HG03135 (cell line): ENCODE results near the gene CSNK1A1.
"Not testable (repeated sequence)": the region's sequence is repeated elsewhere in the genome, so short reads cannot be mapped to it uniquely, and the experiment has no call there.

ENCODE experiments used
- ATAC-seq: cut with Tn5 transposase; IDR thresholded peaks from one replicate; pipeline ENCODE4 v1.9.1; 2021; ENCODE audit warnings: mild to moderate bottlenecking, moderate library complexity; ENCODE audit not compliant: unreplicated experiment

Gene CSNK1A1

DNA sequence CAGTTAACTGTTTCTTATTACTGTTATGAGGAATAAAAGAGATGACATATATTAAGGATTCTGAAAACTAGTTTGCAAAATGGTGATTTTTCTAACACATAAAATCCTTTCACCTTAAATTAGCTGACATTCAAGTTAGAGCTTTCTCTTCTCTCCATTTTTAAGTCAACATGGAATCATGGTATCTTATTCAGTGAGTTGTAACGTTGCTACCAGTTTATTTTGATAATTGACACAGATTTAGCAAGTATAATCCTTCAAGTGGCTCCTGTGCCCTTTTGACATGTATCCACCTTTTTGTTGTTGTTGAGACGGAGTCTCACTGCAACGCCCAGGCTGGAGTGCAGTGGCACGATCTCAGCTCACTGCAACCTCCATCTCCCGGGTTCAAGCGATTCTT lies 58.5 kb downstream of the CSNK1A1 start:
- ATAC-seq = no peak

DNA sequence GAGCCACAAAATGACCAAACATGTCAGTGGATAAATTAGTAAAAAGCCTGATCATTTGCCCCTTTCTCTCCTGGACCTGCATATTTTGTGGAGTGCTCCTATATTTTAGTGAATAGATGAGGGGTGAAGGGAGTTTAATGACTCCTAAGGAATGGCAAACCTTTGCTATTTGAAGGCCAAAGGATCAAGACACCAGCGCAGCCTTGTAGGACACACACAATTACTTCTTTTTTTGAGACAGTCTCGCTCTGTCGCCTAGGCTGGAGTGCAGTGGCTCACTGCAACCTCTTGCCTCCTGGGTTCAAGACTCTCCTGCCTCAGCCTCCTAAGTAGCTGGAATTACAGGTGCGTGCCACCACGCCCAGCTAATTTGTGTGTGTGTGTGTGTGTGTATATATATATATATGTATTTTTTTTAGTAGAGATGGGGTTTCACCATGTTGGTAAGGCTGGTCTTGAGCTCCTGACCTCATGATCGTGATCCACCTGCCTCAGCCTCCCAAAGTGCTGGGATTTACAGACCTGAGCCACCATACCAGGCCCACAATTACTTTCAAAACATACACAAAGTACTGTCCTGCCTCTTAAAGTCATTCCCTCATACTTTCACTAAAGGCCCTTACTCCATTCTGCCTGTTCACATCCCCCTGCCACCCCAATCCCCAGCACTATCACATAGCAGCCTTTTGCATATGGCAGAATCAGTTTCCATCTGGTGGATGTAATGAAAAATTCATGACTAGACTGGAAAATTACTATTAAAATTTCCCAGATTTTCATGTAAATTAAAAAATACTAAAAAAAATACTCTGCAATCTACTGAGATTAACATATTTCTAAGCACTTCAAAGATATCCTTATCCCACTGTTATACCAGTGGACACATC lies 60.4 kb downstream of the CSNK1A1 start:
- no peak for ATAC-seq

- no peak for ATAC-seq
These were observed 61.6 kb downstream of the CSNK1A1 start for GRCh38 chr5:149489605-149490037.

DNA sequence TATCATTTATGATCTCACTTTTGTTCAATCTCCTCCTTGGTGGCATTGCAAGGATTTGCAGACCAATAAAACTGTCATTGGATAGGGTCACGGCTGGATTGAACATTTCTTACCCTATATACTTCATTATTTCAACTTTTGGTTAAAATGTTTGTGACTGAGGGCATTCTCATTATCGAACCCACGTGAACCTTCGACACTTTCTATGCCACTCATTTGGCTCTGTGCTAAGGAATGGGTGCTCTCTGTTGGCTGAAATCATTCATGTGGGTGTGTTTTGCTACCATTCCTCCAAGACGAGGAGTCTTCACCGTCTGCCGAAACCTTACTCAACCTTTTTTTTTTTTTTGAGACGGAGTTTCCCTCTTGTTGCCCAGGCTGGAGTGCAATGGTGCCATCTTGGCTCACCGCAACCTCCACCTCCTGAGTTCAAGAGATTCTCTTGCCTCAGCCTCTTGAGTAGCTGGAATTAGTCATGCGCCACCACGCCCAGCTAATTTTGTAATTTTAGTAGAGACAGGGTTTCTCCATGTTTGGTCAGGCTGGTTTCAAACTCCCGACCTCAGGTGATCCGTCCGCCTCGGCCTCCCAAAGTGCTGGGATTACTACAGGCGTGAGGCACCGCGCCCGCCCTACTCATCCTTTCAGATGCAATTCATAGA lies 62.5 kb downstream of the CSNK1A1 start:
- ATAC-seq = no peak

DNA sequence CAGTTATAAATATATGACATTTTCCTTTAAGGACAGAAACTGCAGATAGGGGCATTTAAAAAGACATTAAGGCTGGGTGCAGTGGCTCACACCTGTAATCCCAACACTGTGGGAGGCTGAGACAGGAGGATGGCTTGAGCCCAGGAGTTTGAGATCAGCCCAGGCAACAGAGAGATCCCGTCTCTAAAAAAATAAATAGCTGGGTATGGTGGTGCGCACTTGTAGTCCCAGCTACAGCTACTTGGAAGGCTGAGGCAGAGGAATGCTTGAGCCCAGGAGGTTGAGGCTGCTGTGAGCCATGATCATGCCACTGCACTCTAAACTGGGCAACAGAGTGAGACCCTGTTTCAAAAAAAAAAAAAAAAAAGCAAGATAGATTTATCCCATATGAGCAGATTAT lies 63.6 kb downstream of the CSNK1A1 start:
- ATAC-seq = no peak

- no peak for ATAC-seq
These were observed 64.3 kb downstream of the CSNK1A1 start for GRCh38 chr5:149486726-149487635.

- ATAC-seq = no peak
These were observed 65.3 kb downstream of the CSNK1A1 start for GRCh38 chr5:149485655-149486615.

DNA sequence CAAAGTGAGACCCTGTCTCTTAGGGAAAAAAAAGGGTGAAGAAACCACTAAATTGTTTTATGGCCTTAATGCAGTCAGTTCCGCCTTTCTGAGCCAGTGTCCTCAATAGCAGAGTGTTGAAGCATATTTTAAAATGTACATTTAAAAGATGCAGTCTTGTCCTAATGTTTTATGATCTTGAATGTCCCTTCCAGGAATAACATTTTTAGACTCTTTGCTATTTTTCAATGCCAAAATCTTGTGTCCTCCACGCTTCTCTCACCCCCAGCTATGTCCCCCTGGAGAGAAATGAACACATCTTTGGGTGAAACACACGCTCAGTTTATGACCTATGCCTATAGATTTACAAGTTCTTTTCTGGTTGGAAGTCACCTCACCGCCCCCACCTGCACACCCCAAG lies 69.8 kb downstream of the CSNK1A1 start:
- no peak for ATAC-seq

DNA sequence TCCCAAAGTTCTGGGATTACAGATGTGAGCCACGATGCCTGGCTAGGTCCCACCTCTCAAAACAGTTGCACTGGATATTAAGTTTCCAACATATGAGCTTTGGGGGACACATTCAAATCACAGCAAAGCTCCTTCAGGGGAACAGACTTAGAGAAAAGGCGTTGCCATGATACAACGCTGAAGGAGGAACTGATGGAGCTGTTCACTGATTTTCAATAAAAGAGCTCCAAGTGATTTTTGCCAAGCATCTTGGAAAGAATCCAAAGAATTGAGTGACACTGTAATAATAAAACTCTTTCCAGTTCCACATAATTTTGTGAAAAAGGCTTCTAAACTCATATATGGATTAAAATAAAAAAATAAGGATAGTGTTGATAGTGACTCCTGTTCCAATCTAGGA lies 72.5 kb downstream of the CSNK1A1 start:
- ATAC-seq = no peak

DNA sequence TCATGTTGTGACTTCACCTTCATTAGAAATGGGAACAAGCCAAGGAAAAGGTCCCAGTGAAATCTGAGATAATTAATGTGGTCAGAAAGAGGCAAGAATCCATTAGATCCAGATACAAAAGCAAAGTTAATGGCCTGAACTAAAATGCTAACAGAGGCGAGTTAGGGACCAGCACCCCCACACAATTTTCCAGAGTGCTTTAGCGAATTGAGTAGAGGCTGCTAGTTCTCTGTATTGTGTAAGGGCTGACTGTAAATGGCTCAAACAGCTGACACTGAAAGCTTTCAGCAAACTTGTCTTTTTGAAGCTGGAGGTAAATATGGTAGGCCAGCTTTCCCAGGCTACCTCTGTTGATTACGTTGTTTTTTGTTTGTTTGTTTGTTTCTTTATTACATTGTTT lies 75.5 kb downstream of the CSNK1A1 start:
- no peak for ATAC-seq

DNA sequence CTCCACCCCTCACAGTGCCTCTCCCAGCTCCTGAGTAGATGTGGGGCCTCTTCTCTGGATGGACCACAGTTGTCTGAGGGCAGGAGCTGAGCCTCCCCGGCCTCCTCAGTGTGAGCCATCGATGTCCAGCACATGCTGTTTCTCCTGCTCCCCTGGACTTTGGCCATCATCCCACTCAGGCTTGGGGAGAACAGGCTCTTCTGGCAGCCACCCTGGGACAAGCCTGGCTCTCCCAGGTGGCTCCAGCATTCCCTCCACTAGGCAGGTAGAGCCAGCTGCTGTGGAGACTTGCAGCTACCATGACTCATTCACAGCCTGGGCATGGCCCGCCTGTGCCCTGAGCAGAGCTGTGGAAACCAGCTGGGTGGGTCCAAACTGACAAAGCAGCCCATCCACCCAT lies 77.0 kb downstream of the CSNK1A1 start:
- no peak for ATAC-seq

DNA sequence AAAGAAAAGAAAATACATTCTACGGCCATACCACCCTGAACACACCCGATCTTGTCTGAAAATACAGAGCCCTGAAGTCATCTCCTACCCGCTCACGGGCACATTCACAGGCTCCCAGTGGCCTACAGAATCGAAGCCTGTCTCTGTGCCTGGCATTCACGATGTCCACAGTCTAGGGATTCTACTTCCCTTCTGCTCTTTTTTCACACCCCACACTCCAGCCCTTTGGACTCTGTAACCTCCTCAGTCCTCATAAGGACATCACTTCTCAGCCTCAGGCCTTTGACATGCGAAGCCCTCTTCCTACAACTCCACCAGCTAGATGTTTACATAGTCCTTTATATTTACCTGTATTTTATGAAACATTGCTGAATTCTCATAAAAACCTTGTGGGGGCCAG lies 77.8 kb downstream of the CSNK1A1 start:
- no peak for ATAC-seq

DNA sequence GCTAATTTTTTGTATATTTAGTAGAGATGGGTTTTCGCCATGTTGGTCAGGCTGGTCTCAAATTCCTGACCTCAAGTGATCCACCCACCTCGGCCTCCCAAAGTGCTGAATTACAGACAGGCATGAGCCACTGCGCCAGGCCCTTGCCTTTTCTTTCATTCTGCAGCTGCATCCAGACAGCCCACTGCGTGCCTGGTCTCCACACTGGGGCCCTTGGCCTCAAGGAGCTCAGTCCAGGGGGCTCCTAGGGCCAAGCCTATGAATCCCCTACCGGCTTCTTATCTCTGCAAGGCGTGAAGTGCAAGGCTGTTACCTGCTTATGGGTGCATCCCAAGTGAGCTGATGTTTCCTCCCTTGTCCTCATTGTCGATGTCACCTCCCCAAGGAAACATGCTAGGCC lies 78.8 kb downstream of the CSNK1A1 start:
- ATAC-seq = no peak

- ATAC-seq = no peak
These were observed 79.6 kb downstream of the CSNK1A1 start for GRCh38 chr5:149471406-149472183.

DNA sequence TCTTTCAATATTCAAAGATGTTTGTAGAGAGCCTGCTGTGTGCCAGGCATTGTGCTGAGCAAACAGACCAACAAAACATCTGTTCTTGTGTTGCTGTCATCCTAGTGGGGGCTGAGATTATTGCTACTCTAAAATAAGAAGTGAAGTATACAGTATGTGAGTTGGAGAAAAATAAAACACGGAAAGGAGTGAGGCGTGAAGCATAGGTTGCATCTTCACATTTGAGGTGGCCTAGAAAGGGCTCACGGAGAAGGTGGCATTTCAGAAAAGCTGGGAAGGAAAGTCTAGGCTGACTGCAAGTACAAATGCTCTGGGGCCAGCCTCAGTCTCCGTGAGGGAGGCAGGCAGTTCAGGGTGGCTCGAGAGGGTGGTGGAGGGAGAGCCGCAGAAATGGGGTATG lies 80.3 kb downstream of the CSNK1A1 start:
- no peak for ATAC-seq

DNA sequence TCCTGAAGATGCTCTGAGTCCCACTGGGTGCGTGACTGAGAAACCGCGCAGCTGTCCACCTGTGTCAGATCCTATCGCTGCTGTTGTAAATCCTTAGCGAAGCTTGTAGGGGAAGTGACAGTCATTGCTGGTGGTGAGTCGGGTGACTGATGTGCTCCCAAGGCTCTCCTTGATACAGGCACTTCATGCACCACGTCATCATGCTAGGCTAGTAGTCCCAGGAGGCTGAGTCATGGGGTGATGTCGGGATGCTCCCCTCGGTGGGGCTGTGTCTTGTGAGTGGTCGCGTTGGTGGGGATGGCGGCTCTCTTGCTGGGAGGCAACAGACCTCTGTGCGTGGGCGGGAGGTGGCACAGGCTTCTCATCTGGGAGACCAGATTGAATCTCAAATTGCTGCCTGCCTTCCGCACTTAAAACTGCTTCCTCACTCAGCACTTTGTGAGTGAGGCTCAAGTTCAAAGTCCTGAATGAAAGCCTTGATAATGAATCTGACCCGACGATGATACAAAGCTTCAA lies 84.7 kb downstream of the CSNK1A1 start:
- ATAC-seq = no peak

GRCh38 chr5:149464796-149465489 lies 86.3 kb downstream of the CSNK1A1 start:
- ATAC-seq = no peak

DNA sequence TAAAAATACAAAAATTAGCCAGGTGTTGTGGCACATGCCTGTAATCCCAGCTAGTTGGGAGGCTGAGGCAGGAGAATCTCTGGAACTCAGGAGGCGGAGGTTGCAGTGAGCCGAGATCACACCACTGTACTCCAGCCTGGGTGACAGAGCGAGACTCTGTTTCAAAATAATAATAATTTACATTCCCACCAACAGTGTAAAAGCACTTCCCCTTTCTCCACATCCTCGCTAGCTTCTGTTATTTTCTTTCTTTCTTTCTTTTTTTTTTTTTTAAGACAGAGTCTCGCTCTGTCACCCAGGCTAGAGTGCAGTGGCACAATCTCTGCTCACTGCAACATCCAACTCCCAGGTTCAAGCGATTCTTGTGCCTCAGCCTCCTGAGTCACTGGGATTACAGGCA lies 89.3 kb downstream of the CSNK1A1 start:
- not testable (repeated sequence) for ATAC-seq

DNA sequence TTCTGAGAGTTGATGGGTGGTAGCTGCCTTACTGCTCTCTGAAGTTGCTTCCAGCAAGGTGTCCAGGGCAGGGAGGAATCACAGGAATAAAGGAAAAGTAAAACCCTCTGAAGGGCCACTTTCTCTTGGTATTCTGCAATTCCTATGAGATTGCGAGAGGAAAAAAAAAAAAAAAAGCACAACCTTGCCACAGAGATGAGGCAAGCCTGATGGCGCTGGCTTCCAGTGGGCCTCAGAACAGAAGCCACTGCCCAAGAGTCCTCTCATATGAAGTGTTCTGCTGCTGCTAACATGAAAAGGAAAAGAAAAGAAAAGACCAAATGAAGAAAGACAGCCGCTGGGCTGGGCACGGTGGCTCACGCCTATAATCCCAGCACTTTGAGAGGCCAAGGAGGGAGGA lies 91.3 kb downstream of the CSNK1A1 start:
- ATAC-seq = no peak
